Activated naive CD8-positive, alpha-beta T cell (primary cell): ENCODE results near the gene RBM15B.

Experiments used
- H3K27ac Mint-ChIP-seq: one replicate; pipeline ENCODE4 v1.8.0; 2021; ENCODE audit warnings: mixed read lengths
- H3K27me3 Mint-ChIP-seq: one replicate; pipeline ENCODE4 v1.8.0; 2021; ENCODE audit warnings: mixed read lengths
- H3K36me3 Mint-ChIP-seq: one replicate; pipeline ENCODE4 v1.8.0; 2021; ENCODE audit warnings: mixed read lengths
- H3K4me1 Mint-ChIP-seq: one replicate; pipeline ENCODE4 v1.8.0; 2021; ENCODE audit warnings: low read depth, mixed read lengths
- H3K4me3 Mint-ChIP-seq: one replicate; pipeline ENCODE4 v1.8.0; 2021; ENCODE audit warnings: mild to moderate bottlenecking, mixed read lengths
- H3K9me3 Mint-ChIP-seq: one replicate; pipeline ENCODE4 v1.8.0; 2021; ENCODE audit warnings: low read depth, mixed read lengths

The RBM15B gene

DNA sequence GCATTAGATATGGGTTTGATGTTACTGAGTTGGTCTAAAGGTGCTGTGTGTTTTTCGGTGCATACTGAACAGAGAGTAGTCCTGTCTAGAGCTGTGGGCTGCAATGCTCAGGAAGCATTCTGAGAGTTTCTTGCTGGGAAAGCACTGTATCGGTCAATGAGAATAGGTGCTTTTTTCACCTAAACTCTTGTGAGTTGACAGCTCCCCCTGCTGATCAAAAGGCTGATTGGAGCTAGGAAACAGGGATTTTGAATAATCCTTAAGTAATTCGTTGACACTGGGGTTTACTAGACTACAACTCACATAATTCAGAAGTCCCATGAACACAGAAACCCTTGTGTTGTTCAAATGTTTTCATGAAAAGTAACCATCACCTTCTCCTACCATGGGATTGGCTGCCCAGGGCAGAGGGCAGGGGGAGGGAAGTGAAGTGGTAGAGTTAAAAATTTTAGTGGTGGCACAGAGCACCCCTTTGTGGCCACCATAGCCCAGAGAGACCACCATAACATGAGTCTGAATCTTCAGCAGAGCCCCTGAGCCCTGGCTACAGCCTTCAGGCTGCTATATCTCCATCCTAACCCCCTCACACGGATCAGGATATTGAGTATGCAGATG, 19.0 kb upstream of the RBM15B start:
- Mint-ChIP-seq H3K9me3 (no peaks in the 10 kb centered on the region), H3K27me3 (no peaks in the 10 kb centered on the region), H3K36me3 (peaks cover 3% of the 10 kb centered on the region), H3K27ac (no peak overlapping the region), H3K4me1 (peaks cover 3% of the 10 kb centered on the region), H3K4me3 (no peak overlapping the region)

DNA sequence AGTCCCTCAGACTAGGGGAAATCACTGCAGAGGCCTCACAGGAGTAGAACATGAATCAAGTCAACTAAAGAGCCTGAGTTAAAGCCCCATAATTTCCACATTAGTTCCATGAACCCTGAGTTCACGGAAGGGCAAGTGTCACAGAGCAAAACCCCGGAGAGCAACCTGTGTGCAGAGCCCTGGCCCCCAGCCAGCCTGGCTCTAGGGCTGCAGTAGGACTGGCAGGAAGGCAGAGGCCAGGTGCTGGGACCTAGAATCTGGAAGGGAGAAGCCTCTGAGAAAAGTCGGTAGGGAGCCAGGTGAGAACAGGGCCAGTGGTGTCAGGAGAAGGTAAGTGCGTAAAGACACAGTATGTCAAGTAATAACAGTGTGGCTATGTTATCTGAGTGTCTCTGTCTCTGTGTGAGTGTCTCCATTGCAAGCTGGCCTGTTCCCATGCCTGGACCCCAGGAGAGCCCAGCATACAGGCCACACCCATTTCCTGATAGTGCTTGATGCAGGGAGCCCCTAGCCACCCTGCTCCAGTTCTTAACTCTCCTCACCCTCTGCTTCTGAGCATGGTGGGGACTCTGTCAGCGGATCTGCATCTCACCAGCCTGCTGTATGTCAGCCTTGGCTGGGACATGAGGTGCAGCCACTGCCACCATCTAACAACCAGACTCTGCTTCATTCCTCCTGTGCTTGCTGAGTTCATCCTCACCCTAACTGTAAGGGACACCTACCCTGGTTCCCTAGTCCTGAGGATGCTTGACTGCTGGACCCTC, 17.2 kb upstream of the RBM15B start:
- no peak overlapping the region for H3K4me3 Mint-ChIP-seq
- peaks cover 4% of the 10 kb centered on the region for H3K4me1 Mint-ChIP-seq
- no peaks in the 10 kb centered on the region for H3K9me3 Mint-ChIP-seq
- no peaks in the 10 kb centered on the region for H3K36me3 Mint-ChIP-seq
- no peaks in the 10 kb centered on the region for H3K27me3 Mint-ChIP-seq
- no peak overlapping the region for H3K27ac Mint-ChIP-seq

DNA sequence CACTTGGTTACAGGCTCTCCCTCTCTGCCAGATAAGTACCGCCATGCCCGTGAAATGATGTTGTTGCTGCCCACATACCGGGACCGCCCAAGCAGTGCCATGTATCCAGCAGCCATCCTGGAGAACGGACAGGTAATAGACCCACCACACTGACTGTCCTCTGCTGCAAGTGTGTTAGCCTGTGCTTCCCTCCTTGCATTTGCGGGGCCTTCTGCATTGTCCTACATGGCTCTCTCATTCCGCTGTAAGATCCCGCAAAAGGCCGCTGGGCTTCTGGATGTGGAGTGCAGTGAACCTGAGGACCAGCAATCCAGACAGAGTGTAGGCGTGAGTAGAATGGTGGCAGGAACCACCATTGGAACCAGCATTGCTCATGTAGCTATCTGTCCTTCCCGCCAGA, 16.6 kb upstream of the RBM15B start:
- no peaks in the 10 kb centered on the region for H3K36me3 Mint-ChIP-seq
- H3K9me3 Mint-ChIP-seq = no peaks in the 10 kb centered on the region
- no peaks in the 10 kb centered on the region for H3K27me3 Mint-ChIP-seq
- no peak overlapping the region for H3K27ac Mint-ChIP-seq
- H3K4me1 Mint-ChIP-seq = peaks cover 10% of the 10 kb centered on the region
- H3K4me3 Mint-ChIP-seq = no peak overlapping the region

DNA sequence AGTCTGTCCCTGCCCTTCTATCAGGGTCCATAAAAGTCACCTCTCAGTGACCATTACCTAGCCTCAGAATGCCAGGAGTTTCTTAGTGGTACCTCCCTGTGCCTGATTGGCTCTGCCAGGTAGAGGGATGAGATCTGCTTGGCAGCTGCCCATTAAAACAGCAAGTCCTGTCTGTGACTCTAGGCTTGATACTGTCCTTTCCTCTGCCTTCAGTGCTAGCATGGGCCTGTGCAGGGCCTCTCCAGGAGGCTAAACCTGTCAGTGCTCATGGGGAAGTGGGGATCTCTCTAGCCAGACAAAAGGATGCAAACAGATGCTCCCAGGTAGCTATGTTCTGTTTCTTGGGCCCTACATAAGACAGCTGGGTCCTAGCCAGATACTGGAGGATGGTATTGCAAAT, 15.9 kb upstream of the RBM15B start:
- H3K9me3 Mint-ChIP-seq = no peaks in the 10 kb centered on the region
- no peaks in the 10 kb centered on the region for H3K27me3 Mint-ChIP-seq
- peaks cover 12% of the 10 kb centered on the region for H3K4me1 Mint-ChIP-seq
- H3K27ac Mint-ChIP-seq = no peak overlapping the region
- no peak overlapping the region for H3K4me3 Mint-ChIP-seq
- H3K36me3 Mint-ChIP-seq = no peaks in the 10 kb centered on the region

DNA sequence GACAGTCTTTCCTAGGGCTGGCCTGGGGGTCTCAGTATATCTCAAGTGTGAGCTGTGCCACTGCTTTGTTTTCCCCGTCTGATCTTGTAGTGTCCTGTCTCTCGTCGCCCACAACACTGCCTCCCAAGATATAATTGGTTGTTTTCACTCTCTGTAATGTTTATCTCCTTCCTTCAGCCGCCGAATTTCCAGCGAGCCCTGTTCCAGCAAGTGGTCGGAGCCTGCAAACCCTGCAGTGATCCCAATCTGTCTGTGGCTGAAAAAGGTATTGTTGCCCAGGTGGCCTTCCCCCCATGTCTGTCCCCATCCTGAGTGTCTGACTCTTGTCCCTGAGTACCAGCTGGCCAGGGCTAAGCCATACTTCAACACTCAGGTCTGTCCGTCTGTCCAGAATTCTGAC, 15.5 kb upstream of the RBM15B start:
- Mint-ChIP-seq H3K27me3 (no peaks in the 10 kb centered on the region), H3K4me1 (peaks cover 12% of the 10 kb centered on the region), H3K36me3 (no peaks in the 10 kb centered on the region), H3K27ac (no peak overlapping the region), H3K4me3 (no peak overlapping the region), H3K9me3 (no peaks in the 10 kb centered on the region)

DNA sequence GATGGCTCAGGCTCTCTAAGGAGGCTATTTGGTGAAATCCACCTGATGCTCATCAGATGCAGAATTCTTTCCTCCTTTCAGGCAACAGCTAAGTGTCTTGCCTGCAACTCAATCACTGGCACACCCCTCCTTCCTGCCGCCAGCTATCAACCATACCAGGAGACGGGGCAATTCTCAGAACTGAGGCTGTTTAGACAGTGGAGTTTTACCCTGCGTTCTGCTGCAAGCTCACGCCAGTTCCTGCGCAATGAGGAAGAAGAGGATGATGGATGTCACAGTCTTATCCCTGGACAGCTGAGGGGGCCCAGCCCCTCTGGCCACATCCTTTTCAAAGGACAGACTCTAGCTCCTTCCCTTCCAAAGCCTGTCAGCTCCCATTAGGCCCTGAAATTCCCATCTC, 13.0 kb upstream of the RBM15B start:
- Mint-ChIP-seq H3K27ac (no peak overlapping the region), H3K4me1 (peaks cover 13% of the 10 kb centered on the region), H3K9me3 (no peaks in the 10 kb centered on the region), H3K4me3 (no peak overlapping the region), H3K27me3 (no peaks in the 10 kb centered on the region), H3K36me3 (no peaks in the 10 kb centered on the region)

DNA sequence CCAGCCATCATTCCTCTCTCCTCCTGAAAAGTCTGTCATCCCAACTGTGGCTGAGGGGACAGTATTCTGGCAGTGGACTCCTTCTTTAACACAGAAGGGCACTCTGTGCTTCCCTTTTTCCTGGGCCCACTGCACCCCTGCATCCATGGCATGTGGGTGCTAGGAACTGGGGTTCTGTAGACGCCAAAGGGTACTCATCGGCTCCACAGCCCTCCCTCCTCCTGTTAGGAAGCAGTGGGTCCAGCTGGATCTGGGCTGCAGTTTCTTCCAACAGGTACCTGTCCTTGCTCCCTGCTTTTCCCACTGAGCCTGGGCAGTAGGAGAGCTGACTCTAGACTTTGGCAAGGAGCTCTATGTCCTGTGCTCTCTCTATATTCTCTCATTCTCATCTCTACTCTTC, 12.4 kb upstream of the RBM15B start:
- H3K4me1 Mint-ChIP-seq = peaks cover 18% of the 10 kb centered on the region
- no peaks in the 10 kb centered on the region for H3K27me3 Mint-ChIP-seq
- H3K27ac Mint-ChIP-seq = peak overlapping the region; percentile 70
- no peaks in the 10 kb centered on the region for H3K36me3 Mint-ChIP-seq
- H3K4me3 Mint-ChIP-seq = no peak overlapping the region
- no peaks in the 10 kb centered on the region for H3K9me3 Mint-ChIP-seq

DNA sequence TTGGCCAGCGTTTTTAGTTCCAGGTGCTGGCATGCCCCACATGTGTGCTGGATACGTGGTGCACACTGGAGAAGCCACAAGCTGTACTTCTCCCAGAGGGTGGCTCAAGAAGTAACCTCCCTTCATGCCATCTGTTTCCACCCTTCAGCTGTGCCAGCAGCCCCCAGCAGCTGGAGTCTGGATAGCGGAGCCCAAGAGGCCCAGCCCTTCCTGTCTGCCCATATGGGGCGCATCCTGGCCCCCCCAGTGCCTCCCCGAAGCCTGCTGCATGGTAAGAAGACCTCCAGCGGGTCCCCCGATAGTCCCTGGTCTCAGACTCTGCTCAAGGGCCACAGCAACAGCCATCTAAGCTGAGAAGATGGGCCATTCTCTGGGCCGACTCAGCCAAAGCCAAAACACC, 11.8 kb upstream of the RBM15B start:
- Mint-ChIP-seq H3K9me3 (no peaks in the 10 kb centered on the region), H3K27ac (peak overlapping the region; percentile 70), H3K27me3 (no peaks in the 10 kb centered on the region), H3K36me3 (peaks cover 3% of the 10 kb centered on the region), H3K4me3 (no peak overlapping the region), H3K4me1 (peaks cover 23% of the 10 kb centered on the region)

DNA sequence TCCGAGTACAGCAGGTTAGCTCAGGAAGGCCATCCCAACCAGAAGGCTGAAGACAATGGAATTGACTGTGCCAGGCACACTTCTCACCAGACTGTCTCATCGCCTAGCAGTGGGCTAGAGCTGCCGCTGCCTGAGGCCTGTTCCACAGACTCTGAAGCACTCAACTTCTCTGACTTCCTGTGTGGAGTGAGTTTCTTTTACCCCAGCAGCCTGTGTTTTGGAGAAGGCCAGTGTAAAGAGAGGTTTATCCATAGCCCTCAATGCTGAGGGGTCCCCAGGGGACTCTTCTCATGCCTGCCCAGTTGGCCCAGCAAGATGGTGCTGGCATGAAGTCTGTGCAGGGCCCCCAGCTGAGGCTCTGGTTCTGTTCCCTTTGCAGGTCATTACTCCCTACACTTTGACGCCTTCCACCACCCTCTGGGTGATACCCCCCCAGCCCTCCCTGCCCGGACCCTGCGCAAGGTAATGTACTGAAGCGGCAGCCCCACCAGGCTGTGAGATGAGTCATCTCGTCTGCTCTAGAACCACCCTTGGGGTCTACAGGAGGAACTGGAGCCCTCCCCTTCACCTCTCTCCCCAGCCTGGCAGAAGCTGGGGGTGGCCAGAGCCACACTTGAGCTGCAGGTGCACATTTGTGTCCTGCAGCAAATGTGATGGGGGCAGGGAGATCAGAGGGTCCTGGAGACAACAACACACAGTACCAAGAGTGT, 11.2 kb upstream of the RBM15B start:
- H3K4me3 Mint-ChIP-seq = no peak overlapping the region
- no peak overlapping the region for H3K27ac Mint-ChIP-seq
- no peaks in the 10 kb centered on the region for H3K9me3 Mint-ChIP-seq
- peaks cover 3% of the 10 kb centered on the region for H3K36me3 Mint-ChIP-seq
- no peaks in the 10 kb centered on the region for H3K27me3 Mint-ChIP-seq
- peaks cover 23% of the 10 kb centered on the region for H3K4me1 Mint-ChIP-seq

DNA sequence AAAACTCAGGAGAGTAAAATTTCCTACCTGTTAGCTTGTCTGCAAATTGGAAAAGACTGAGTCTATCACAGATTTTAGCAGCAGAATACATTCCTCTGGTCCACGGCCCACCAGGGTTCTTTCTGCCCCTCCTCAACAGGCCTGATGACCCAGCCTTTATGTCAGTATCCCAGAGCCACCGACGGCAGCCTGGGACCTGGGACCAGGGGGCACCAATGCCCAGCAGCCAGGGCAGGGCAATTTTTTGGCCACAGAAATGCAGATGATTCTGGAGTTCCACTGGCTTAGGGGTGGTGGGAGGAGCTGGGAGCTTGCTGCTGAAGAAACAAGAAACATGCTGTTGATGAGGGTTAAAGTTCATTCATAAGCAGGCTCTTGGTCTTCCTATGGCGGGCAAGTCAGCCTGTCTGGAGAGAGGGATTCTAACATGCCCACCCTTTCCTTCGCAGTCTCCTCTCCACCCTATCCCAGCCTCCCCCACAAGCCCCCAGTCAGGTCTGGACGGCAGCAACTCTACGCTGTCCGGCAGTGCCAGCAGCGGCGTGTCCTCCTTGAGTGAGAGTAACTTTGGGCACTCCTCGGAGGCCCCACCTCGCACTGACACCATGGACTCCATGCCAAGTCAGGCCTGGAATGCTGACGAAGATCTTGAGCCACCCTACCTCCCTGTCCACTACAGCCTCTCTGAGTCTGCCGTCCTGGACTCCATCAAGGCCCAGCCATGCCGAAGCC, 10.3 kb upstream of the RBM15B start:
- Mint-ChIP-seq H3K4me3 (no peak overlapping the region), H3K9me3 (no peaks in the 10 kb centered on the region), H3K36me3 (peaks cover 3% of the 10 kb centered on the region), H3K4me1 (peaks cover 23% of the 10 kb centered on the region), H3K27me3 (no peaks in the 10 kb centered on the region), H3K27ac (no peak overlapping the region)

DNA sequence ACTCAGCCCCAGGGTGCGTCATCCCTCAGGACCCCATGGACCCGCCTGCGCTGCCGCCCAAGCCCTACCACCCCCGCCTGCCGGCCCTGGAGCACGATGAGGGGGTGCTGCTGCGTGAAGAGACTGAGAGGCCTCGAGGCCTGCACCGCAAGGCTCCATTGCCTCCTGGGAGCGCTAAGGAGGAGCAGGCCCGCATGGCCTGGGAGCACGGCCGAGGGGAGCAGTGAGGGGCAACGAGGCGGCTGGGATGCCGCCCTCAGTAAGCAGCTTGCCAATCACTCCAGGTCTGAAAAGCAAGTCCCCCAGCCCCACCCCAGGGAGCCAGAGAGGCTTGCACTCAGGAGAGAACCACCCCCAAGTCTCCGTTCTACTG, 9.8 kb upstream of the RBM15B start:
- no peaks in the 10 kb centered on the region for H3K27me3 Mint-ChIP-seq
- peaks cover 4% of the 10 kb centered on the region for H3K36me3 Mint-ChIP-seq
- H3K9me3 Mint-ChIP-seq = no peaks in the 10 kb centered on the region
- peaks cover 26% of the 10 kb centered on the region for H3K4me1 Mint-ChIP-seq
- no peak overlapping the region for H3K27ac Mint-ChIP-seq
- no peak overlapping the region for H3K4me3 Mint-ChIP-seq

DNA sequence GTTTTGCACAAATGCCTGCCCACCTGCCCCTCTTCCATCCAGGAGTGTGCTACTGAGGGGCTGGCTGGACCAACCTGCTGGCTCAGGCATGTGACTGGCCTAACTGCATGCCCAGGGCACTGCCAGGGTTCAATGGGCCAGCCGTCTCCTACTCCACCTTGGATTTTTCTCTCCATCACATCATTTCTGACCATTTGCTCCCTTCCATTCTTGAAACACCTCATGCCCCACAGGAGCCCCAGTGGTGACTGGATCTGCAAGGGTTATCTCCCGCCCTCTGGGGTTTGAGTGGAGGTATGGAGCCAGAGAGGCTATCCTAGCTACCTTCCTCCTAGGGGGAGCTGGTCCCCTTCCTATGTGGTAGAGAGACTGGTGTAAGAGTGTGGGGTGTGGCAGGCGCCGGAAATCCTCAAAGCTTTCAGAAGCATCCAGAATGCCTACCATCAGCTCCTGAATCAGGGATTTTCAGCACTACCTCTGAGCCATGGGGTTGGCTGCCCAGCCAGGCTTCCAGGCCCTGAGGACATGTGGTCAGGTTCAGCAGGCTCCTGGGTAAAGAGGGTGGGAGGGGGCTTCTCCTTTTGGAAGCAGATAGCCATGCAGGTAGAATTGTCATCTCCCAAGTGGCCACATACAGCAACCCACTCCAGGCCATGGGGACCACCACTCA, 8.9 kb upstream of the RBM15B start:
- no peak overlapping the region for H3K4me3 Mint-ChIP-seq
- H3K9me3 Mint-ChIP-seq = no peaks in the 10 kb centered on the region
- peaks cover 7% of the 10 kb centered on the region for H3K36me3 Mint-ChIP-seq
- H3K4me1 Mint-ChIP-seq = peaks cover 32% of the 10 kb centered on the region
- no peaks in the 10 kb centered on the region for H3K27me3 Mint-ChIP-seq
- no peak overlapping the region for H3K27ac Mint-ChIP-seq

DNA sequence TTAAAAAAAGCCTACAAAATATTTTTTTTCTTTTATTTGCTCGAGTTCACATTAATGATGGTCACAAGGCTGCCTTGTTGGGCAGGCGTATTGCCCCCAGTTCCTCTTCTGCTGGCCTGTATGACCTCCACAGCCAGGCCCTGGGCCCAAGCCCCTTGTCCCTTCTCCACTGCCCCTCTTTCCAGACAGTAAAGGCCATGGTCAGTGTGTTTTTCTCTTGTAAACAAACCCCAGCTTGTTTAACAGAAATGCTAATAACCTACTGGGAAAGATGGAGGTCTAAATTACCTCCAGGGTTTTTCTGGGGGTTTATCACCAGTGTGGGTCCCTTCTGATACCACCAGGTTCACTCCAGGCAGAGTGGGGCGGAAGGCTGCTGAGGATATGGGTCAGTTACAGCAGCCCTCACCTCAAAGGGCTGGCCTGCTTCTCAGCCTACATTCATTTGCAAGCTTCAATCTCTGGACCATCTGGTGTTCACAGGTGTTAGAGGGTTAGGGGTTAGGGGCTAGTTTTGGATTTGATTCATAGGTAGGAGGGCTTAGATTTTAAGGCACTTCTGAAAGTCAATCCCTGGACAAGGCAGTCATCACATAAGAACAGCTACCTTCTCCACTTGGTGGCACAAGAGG, 8.0 kb upstream of the RBM15B start:
- H3K27ac Mint-ChIP-seq = peak overlapping the region; percentile 99

DNA sequence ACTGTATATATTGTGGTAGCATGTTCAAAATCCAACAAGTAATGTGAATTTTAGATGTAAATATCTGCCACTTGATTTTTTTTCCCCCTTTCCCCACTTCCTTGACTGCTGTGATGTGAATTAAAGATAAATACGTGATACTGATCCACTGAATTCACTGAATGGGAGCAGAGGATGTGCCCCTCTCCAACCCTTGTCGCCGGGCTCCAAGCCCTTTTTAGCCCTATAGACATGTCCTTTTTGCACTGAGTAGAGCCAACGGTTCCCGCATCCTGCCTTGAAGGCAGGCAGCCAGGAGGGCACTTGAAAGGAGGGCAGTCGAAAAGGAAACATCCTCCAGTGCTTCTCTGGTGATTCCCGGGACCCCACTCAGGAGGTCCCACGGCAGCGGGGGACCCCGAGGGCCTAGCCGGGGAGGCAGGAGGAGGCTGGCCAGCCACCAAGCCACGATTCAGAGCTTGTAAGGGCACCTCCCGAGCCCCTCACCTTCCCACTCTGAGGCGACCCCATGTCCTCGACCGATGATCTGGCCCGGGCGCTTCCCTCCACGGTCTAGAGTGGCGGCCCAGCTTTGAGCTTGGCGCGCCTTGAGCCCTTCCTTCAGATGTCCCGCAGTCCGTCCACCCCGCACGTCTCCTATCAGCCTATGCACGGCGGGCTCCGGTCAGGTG, 6.9 kb upstream of the RBM15B start:
- H3K4me1 Mint-ChIP-seq = peaks cover 42% of the 10 kb centered on the region
- H3K4me3 Mint-ChIP-seq = peak overlapping the region; percentile 99
- H3K27ac Mint-ChIP-seq = peak overlapping the region; percentile 99
- H3K9me3 Mint-ChIP-seq = no peaks in the 10 kb centered on the region
- no peaks in the 10 kb centered on the region for H3K27me3 Mint-ChIP-seq
- peaks cover 12% of the 10 kb centered on the region for H3K36me3 Mint-ChIP-seq

More for the DNA sequence above, 8.0 kb upstream of the RBM15B start:
- peaks cover 12% of the 10 kb centered on the region for H3K36me3 Mint-ChIP-seq
- peak overlapping the region; percentile 99 for H3K4me3 Mint-ChIP-seq
- H3K27me3 Mint-ChIP-seq = no peaks in the 10 kb centered on the region
- no peaks in the 10 kb centered on the region for H3K9me3 Mint-ChIP-seq
- H3K4me1 Mint-ChIP-seq = peaks cover 39% of the 10 kb centered on the region
